ENCODE results near the gene UROC1.
A peak's percentile ranks its signal among the peaks of the same experiment; 100 is the strongest.
"Not testable (repeated sequence)": the region's sequence is repeated elsewhere in the genome, so short reads cannot be mapped to it uniquely, and the experiment has no call there.

The UROC1 gene

DNA sequence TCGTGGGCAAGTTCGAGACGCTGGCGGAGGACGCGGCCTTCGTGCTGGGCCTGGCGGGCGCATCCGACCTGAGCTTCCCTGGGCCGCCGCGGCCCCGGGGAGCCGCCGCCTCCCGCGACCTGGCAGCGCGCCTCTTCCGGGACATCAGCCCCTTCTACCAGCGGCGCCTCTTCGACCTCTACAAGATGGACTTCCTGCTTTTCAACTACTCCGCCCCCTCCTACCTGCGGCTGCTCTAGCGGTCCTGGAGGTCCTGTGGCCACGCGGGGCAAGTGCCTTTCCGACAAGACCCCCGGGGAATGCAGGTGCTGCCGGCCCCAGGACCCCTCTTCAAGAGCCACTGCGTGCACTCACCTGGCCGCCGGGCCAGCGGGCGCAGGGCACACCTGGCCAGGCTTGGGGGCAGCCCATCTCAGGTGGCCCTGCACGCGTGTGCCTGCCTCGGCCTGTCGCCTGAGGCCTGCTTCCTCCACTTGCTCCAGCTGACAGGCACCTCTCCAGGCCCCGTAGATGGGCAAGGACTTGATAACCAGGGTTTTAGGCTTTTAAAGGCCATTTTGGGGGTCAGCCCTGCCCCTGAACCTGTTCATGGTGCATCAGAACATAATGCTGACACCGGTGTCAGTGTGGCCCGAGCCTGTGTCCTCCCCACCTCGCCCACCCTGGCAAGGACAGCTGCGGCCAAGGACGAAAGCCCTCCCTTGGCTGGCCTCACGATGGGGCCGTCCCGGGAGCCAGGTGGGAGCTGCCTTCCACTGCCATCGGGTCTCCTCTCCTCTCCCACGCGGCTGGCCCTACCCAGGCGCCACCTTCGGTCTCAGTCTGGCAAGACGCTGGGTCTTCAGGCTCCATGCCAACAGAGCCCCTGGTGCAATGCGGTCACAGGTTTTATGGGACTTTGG is 25.0 kb upstream of the UROC1 start:
- TF ChIP-seq POLR2A (IDR thresholded peaks at IDR 0.05; ENCODE audit: low read length), result no peak
- TF ChIP-seq GATA1 (IDR thresholded peaks at IDR 0.05; ENCODE audit: low read depth, low read length), result no peak
- DNase-seq, result no peak

DNA sequence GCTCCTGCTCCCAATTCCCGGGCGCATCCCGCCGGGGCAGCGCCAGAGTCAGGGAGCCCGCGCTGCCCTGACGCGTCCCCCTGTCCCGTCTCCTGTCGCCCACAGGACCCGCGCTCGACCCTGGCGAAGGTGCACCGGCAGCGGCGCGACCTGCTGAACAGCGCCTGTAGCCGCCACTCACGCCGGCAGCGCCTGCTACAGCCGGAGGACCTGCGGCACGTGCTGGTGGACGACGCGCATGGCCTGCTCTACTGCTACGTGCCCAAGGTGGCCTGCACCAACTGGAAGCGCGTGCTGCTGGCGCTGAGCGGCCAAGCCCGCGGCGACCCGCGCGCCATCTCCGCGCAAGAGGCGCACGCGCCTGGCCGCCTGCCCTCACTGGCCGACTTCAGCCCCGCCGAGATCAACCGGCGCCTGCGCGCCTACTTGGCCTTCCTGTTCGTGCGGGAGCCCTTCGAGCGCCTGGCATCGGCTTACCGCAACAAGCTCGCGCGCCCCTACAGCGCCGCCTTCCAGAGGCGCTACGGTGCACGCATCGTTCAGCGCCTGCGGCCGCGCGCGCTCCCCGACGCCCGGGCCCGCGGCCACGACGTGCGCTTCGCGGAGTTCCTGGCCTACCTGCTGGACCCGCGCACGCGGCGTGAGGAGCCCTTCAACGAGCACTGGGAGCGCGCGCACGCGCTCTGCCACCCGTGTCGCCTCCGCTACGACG is 24.2 kb upstream of the UROC1 start:
- TF ChIP-seq GATA1 (IDR thresholded peaks at IDR 0.05; ENCODE audit: low read depth, low read length), result no peak
- no peak for TF ChIP-seq POLR2A (IDR thresholded peaks at IDR 0.05; ENCODE audit: low read length)
- no peak for DNase-seq

DNA sequence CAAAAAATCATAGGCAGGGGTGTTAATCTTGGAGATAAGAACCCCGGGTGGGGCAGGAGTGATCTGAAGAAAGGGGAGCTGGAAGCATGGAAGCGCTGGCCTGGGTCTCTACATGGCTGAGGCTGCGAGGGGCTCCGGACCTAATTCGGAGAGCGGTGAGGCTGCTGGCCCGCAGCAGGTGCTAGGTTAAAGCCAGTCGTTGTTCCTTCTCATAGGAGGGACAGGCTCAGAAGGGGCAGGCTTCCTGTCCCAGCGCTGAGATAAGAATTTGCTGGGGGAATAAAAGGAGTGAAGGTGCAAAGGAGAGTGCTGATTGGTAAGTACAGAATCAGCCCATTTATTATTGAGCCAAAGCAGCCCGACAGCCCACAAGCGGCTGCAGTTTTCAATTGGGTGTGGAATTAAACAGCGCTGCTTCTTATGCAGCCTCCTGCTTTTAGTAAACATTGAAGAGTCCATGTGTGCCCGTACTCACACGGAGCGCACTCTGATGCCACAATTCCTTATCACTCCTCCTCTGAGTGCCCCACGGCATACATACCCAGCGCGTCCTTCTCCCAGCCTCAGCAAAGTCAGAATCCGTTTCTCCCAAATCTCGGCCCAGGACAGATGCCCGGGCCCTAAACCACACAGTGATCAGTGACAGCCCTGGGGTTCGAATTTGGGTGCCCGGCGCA is 23.5 kb upstream of the UROC1 start:
- DNase-seq, result peak in 1 of 2 experiments; percentile 46
- no peak for TF ChIP-seq GATA1 (IDR thresholded peaks at IDR 0.05; ENCODE audit: low read depth, low read length)

DNA sequence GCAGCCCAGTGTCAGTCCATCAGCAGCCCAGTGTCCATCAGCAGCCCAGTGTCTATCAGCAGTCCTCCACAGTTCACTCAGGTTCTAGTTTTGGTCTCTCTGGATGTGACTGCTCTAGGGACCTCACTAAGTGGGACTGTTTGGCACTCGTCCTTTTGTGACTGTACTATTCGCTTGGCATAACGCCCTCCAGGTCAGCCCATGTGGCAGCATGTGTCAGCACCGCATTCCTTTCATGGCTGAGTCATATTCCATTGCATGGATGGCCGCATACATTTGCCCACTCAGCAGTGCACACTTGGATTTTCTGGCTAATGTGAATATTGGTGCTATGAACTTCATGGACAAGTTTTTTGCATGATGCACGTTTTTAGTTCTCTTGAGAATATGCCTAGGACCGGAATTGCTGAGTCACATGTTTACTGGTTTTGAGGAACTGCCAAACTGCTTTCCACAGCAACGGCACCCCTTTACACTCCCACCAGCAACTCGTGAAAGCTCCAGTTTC is 22.8 kb upstream of the UROC1 start:
- no peak for TF ChIP-seq POLR2A (IDR thresholded peaks at IDR 0.05; ENCODE audit: low read length)
- no peak for TF ChIP-seq GATA1 (IDR thresholded peaks at IDR 0.05; ENCODE audit: low read depth, low read length)
- DNase-seq, result peak; percentile 61 to 72

DNA sequence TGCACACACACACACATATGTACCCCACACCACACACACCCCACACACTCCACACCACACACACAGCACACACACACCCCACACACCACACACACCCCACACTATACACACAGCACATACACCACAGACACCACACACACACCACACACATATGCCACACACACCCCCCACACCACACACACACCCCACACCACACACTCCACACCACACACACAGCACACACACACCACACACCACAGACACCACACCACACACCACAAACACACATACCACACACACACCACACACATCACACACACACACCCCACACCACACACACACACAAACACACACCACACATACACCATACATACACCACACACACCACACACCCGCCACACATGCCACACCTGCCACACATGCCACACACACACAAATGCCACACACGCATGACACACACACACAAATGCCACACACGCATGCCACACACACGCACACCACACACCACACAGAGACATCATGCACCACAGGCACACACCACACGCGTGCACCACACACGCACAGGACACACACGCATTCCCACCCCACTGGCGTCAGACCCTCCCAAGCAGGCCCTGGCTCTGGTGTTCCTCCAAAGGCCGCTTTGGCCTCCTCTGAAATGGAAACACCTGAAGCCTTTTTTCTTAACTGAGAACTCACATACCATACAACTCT is 22.1 kb upstream of the UROC1 start:
- no peak for DNase-seq
- TF ChIP-seq POLR2A (IDR thresholded peaks at IDR 0.05; ENCODE audit: low read length) (no peak), GATA1 (IDR thresholded peaks at IDR 0.05; ENCODE audit: low read depth, low read length) (no peak)

DNA sequence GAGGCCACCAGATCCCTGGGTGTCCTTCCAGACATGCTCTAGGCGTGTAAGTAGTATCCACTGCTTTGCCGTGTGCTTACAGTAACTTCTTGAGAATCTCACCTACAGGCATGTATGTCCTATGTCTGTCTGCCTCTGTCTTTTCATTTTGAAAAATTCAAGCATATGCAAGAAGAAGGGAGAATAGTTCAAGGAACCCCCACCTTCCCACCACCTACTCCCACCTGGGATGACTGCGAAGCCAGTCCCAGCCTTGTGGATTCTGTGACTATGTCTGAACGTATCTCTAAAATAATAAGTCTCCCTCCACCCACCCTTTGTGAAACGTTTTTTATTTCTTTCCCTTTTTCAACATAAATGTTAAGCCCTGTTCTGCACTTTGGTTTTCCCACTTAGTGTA is 21.4 kb upstream of the UROC1 start:
- TF ChIP-seq POLR2A (IDR thresholded peaks at IDR 0.05; ENCODE audit: low read length), result no peak
- no peak for TF ChIP-seq GATA1 (IDR thresholded peaks at IDR 0.05; ENCODE audit: low read depth, low read length)
- DNase-seq, result no peak

DNA sequence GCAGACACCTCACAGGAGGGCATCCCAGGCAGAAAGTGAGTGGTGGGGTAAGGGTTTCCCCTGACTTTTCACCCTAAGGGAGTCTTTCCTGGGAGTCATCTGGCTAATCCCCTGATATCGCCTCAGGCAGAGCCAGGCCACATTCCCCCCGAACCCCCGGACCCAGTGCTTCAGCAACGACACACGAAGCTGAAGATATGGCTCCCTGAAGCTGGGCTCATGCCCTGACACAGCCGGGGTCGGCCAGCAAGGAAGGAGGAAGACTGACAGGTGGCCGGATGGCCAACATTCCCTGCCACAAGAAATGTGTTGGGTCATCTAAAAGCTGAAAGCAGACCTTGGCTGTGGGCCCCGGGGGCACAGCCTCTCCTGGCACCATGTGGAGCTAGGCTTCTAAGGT is 20.7 kb upstream of the UROC1 start:
- no peak for DNase-seq

DNA sequence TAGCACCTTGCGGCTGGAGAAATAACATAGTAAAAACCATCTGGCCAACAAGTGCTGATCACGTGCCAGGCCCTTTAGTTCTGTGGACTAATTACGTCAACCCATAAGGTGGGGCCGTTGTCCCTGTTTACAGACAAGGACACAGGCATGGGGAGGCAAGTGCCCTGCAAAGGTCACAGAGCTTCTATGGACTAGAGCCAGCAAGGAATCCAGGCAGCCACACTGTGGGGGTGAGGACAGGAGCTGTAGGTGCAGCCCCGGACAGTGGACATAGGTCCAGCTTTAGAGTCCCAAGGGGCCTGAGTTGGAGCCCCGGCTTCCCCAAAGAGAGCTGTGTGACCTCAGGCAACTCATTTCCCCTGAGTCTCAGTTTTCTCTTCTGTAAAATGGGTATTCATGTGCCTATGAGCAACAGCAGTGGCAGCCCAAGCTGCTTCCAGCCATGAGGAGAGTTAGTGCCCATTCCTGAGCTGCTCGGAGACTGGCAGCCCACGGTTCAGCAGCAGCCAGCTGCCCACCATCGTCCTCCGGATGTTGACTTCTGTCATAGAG is 20.2 kb upstream of the UROC1 start:
- no peak for DNase-seq
- TF ChIP-seq GATA1 (IDR thresholded peaks at IDR 0.05; ENCODE audit: low read depth, low read length), result no peak
- no peak for TF ChIP-seq POLR2A (IDR thresholded peaks at IDR 0.05; ENCODE audit: low read length)

More for the DNA sequence above, 20.7 kb upstream of the UROC1 start:
- TF ChIP-seq GATA1 (IDR thresholded peaks at IDR 0.05; ENCODE audit: low read depth, low read length) (no peak), POLR2A (IDR thresholded peaks at IDR 0.05; ENCODE audit: low read length) (no peak)

DNA sequence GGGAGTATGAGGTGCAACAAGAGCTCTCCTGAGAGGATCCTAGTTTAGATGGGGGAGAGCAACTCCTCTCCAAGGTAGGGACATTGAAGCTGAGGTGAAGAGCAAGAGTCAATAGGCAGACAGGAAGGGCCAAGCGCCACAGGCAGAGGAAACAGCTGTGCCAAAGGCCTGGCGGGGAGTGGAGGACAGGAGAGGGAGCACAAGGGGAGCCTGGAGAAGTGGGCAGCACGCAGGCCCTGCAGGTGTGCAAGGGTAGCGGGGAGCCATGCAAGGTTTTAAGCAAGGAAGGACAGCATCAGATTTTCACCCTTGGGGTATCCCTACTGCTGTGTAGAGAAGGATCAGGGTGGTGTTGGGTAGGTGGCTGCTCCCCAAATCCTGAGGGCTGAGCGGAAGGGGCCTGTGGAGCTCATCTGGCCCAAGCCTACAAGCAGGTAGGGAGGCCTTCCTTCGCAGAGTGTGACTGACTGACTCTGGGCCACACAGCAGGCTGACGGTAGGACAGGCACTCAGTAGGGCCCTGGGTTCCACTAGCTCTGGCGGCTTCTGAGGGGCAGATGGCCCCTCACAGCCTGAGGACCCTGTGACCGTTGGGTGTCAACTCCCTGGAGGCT is 19.6 kb upstream of the UROC1 start:
- DNase-seq, result no peak
- TF ChIP-seq POLR2A (IDR thresholded peaks at IDR 0.05; ENCODE audit: low read length) (no peak), GATA1 (IDR thresholded peaks at IDR 0.05; ENCODE audit: low read depth, low read length) (no peak)

DNA sequence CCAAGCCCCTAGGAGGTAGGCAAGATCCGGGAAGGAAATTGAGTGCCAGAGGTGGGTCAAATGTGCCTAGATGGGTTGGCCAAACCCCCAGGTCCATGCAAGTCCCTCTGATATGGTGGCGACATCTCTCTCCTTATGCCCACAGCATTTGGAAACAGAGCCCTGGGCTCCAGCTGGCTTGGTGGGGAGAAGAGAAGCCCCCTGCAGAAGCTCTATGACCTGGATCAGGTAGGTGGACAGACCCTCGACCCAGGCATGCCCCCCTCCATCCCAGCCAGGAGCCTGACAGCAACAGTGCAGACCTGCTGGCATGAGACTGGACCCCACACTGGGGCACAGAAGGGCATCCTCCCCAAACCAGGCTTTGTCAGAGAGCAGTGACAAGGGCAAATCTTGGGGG is 18.6 kb upstream of the UROC1 start:
- TF ChIP-seq POLR2A (IDR thresholded peaks at IDR 0.05; ENCODE audit: low read length), result no peak
- no peak for TF ChIP-seq GATA1 (IDR thresholded peaks at IDR 0.05; ENCODE audit: low read depth, low read length)
- DNase-seq, result no peak

DNA sequence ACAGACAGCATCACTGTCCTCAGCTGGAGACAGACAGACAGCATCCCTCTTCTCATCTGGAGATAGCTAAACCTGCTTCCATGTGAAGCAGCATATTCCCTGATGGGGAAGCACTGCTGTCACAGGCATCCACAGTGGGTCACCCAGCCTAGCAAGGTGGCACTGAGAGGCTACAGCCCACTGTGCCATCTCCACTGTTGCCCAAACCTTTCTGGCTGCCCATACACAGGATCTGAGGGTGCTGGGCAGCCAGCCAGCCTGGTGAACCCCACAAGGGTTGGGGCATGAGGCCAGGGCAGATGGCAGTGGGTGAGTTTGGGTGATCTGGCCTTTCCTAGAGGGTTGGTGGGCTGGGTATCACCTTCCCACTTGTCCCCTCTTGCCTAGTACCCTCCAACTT is 18.1 kb upstream of the UROC1 start:
- no peak for DNase-seq
- no peak for TF ChIP-seq POLR2A (IDR thresholded peaks at IDR 0.05; ENCODE audit: low read length)

DNA sequence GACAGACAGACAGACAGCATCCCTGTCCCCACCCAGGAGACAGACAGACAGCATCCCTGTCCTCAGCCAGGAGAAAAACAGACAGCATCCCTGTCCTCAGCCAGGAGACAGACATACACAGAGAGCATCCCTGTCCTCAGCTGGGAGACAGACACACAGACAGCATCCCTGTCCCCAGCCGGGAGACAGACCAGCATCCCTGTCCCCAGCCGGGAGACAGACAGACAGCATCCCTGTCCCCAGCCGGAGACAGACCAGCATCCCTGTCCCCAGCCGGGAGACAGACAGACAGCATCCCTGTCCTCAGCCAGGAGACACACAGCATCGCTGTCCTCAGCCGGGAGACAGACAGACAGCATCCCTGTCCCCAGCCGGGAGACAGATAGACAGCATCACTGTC is 17.1 kb upstream of the UROC1 start:
- not testable (repeated sequence) for DNase-seq

DNA sequence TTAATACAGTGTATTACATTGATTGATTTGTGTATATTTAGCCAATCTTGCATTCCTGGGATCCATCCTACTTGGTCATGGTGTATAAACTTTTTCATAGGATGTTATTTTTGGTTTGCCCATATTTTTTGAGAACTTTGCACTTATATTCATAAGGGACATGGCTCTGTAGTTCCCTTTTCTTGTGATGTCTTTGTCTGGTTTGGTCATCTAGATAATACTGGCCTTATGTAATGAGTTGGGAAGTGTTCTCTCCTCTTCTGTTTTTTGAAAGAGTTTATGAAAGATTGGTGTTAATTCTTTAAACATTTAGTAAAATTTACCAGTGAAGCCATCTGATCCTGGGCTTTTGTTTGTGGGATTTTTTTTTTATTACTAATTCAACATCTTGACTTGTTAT is 15.9 kb upstream of the UROC1 start:
- no peak for DNase-seq

More for the DNA sequence above, 15.9 kb upstream of the UROC1 start:
- TF ChIP-seq POLR2A (IDR thresholded peaks at IDR 0.05; ENCODE audit: low read length) (no peak), GATA1 (IDR thresholded peaks at IDR 0.05; ENCODE audit: low read depth, low read length) (no peak)
